Measurements from ENCODE around the gene SEZ6.

Gene SEZ6

DNA sequence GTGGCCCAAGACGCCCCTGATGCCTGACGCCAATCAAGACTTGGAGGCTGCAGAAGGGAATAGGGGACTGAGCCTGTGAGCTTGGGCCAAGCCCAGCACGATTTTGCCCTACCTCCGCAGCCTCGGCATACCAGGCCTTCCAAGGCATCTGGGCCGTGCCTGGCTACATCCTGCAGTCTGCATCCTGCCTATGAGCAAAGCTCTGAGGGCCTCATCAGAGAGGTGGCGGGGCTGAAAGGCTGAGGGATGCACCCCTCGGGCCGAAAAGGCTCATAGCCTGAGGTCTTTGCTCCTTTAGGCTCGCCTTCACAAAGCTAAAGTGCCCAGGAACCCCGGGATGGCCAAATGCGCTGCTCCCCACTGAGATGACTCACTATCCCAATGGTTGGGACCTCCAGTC lies 2.5 kb downstream of the SEZ6 start:
- no peak for DNase-seq (ENCODE audit: low spot score)

GRCh38 chr17:29002811-29003210 lies 3.0 kb downstream of the SEZ6 start:
- no peak for DNase-seq (ENCODE audit: low spot score)

GRCh38 chr17:29000973-29001372 lies 4.9 kb downstream of the SEZ6 start:
- no peak for DNase-seq (ENCODE audit: low spot score)

- DNase-seq (ENCODE audit: low spot score), result no peak
These were observed 6.6 kb downstream of the SEZ6 start for GRCh38 chr17:28999206-28999605.

- DNase-seq (ENCODE audit: low spot score), result no peak
These were observed 8.0 kb downstream of the SEZ6 start for GRCh38 chr17:28997806-28998205.

GRCh38 chr17:28996554-28997096 lies 9.2 kb downstream of the SEZ6 start:
- DNase-seq (ENCODE audit: low spot score), result no peak

GRCh38 chr17:28993645-28994426 lies 12.0 kb downstream of the SEZ6 start:
- DNase-seq (ENCODE audit: low spot score), result no peak

DNA sequence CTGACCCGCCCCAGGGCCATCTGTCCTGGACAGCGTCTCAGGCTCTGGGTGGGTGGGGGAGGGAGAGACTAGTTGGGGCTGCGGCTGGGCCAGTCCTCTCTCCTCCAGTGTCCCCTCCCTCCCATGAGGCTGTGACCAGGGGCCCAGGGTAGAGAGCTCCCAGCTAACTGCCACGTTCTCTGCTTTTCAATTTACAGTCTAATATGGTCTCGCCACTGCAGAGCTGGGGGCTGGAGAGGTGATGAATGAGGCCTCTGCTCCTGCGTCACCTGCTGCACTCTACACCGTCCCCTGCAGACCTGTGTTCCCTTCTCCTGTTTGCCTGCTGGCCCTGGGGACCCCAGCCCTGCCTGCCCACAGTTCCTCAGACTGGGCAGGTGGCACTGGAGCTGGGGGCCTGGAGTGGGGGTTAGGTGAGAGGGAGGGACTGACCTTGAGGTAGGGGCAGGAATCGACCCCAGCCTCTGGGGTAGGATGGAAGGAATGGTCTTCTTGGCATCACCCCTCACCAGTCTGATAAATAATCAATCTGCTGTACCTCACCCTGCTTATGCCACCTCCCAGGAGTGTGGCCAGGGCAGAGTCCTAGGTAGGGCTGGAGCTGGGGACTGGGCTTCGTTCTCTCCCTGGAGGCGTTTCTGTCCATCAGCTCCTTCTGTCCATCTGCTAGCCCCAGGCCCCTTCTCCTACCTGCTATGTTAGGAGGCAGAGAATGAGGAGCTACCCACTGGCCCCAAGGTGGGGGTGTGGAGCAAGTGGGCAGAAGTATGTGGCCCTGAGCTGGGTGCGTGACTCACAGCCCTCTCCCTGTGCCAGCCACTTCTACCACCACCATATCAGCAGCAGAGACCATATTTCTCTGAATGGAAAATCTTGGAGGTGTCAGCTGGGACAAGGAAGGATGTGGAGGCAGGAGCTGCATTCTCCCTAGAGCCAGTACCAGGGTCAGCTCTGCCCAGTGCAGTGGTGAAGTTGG lies 12.9 kb downstream of the SEZ6 start:
- DNase-seq (ENCODE audit: low spot score), result no peak

- no peak for DNase-seq (ENCODE audit: low spot score)
These were observed 13.6 kb downstream of the SEZ6 start for GRCh38 chr17:28992185-28992584.

DNA sequence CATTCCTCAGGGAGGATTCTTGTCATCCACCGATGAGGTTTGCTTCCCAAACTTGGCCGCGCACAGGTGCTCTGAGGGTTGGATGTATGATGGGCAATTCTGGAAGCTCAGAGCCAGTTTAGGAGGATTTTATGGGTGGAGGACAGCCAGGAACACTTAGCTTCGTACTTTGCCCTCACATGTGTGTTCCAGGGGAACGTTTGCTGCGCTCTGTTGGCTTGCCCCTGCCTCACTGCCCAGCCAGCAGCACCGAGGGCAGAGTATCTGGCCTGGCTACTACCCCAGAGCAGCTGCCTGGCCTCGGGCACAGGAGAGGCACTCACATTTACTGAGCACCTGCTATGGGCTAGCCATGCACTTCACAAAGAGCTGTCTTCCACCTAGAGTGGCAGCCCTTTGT lies 14.1 kb downstream of the SEZ6 start:
- DNase-seq (ENCODE audit: low spot score), result no peak

DNA sequence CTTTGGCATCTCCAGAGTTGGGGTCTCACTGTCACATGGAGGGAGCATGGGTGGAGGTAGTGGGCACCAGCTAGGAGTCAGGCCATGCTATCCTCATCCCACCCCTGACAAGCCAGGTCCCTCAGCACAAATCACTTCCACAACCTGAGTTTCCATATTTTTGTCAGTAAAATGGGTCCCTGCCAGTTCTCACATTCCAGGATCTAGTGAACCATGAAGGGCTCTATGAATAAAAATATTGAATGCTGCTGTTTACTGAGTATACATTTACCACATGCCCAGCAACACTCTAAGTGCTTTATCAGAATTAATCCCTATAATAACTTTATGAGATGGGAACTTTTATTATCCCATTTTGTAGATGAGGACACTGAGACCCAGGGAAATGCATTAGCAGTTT lies 16.8 kb downstream of the SEZ6 start:
- DNase-seq (ENCODE audit: low spot score), result no peak

- no peak for DNase-seq (ENCODE audit: low spot score)
These were observed 17.4 kb downstream of the SEZ6 start for GRCh38 chr17:28988475-28988874.

- no peak for DNase-seq (ENCODE audit: low spot score)
These were observed 18.8 kb downstream of the SEZ6 start for GRCh38 chr17:28986714-28987655.

GRCh38 chr17:28985950-28986713 lies 19.7 kb downstream of the SEZ6 start:
- DNase-seq (ENCODE audit: low spot score), result no peak

DNA sequence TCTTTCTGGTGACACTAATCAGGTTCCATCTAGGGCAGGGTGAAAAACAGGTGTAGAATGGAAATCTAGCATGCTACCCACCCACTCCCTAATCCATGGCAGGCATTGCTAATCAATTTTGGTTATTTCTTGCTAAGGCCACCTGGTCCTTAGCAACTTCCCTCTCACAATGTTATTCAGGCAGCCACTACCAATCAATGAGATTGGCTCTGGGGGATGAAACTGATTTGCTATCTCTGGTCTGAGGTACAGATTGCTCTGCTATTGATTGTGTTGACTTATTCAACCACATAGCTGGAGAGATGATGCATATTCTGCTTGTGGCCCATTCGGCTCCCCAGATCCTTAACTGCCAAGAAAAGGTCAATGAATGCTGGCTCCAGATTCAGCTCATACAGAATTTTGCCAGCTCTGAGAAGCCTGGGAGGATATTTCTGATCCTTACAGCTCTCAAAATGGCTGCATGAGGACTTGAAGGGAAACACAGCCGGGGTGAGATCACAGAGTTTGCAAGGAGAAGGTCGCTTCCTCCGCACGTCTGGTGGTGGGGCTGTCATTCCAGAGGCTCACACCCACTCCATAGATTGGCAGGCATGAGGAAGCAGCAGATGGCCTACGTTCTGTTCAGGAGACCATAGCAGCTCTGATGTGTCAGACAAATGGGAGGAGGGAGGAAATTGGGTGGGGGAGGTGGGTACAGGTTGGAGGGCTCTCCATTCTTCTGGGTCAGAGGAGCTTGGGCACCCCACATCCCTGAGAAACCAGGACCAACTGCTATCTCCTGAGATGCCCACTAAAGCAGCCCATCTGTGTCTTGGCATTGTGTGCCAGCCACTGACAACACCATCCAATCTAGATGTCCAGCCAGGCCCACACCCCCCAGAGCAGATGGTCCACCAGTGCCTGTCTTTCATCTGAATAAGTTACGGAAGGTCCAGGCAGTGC lies 22.3 kb downstream of the SEZ6 start:
- no peak for DNase-seq (ENCODE audit: low spot score)

DNA sequence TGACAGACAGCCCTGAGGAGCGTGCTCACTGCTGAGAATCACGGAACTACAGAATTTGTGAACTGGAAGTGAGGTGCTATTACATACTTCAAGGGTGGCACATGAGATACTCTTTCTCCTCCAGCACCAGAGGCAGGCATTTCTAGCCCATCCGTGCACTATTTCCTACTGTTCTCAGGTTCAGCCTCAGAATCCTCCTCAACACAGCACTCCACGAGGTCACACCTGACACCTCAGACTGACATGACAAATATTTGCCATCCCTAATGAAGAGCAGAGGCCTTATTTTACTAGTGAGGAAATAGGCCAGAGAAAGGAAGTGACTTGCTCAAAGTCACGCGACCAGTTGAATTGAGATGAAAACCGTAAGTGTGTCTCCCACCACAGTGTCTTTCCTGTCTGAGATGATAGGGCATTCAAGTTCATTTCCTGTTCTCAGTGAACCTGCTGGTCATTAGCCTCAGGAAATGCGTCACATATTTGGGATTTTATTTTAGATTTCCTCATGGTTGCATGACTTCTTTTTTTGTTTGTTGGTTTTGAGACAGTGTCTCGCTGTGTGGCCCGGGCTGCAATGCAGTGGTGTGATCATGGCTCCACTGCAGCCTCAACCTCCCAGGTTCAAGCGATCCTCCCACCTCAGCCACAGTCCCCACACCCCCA lies 23.6 kb downstream of the SEZ6 start:
- DNase-seq (ENCODE audit: low spot score), result peak; percentile 58

DNA sequence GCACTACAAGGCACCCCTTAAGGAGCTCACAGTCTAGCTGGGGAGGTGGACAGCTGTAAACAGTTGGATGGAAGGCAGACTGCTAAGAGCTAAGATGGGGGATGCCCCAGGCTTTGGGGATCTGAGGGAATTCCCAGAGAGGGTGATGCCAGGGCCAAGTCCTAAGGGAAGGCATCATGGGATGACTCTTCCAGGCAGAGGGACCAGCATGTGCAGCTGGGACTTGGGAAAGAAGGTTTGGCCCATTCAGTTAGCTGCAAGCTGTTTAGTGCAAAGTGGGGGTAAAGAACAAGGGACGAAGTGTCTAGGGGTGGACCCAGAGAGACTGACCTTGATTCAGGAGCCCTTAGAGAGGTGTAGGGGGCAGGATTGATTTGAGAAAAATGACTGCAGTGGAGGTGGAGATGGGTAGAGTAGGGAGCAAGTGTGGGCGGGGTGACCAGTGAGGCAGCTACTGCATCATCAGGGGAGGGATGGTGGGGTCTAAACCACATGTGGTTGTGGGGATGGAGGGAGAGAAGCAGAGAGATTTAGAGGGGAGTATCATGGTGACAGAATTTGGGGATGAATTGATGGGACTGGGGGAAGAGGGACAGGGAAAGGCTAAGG lies 27.4 kb downstream of the SEZ6 start:
- no peak for DNase-seq (ENCODE audit: low spot score)

GRCh38 chr17:28977659-28978355 lies 28.0 kb downstream of the SEZ6 start:
- DNase-seq (ENCODE audit: low spot score), result no peak

Data from CD4-positive, alpha-beta T cell treated with Interleukin-15 for 4 hours (primary cell).